Measurements from ENCODE around the gene PRR16.

DNA sequence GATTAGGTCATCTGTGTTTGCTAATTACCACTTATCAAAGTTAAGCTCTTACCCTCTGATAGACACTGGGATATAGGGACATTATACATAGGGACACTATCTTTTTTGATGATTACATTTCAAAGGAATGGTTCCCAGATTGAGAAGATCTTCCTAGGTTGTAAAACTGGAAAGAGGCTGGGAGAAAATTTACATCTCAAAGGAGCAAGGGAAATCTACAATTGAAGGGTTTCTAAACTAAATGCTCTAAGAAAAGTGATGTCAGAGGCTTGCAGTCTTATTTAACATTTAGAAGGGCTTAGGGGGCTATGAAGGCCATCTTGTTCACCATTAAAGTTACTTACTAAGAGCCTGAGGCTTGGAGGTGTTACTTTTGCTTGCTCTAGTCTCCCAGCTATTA lies 242.8 kb downstream of the PRR16 start:
- no peak for TF ChIP-seq EZH2 (IDR thresholded peaks at IDR 0.05; ENCODE audit: low read depth)
- TF ChIP-seq, protein P1, sequence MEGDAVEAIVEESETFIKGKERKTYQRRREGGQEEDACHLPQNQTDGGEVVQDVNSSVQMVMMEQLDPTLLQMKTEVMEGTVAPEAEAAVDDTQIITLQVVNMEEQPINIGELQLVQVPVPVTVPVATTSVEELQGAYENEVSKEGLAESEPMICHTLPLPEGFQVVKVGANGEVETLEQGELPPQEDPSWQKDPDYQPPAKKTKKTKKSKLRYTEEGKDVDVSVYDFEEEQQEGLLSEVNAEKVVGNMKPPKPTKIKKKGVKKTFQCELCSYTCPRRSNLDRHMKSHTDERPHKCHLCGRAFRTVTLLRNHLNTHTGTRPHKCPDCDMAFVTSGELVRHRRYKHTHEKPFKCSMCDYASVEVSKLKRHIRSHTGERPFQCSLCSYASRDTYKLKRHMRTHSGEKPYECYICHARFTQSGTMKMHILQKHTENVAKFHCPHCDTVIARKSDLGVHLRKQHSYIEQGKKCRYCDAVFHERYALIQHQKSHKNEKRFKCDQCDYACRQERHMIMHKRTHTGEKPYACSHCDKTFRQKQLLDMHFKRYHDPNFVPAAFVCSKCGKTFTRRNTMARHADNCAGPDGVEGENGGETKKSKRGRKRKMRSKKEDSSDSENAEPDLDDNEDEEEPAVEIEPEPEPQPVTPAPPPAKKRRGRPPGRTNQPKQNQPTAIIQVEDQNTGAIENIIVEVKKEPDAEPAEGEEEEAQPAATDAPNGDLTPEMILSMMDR (conservative IDR thresholded peaks at IDR 0.05) = no peak
